ENCODE measurements around the gene ZNF277.
A peak's percentile ranks its signal among the peaks of the same experiment; 100 is the strongest.

The ZNF277 gene

GRCh38 chr7:112185005-112185834 is 21.3 kb upstream of the ZNF277 start:
- no peak for ATAC-seq

GRCh38 chr7:112186300-112186699 is 20.2 kb upstream of the ZNF277 start:
- no peak for ATAC-seq

- no peak for ATAC-seq
Measured at GRCh38 chr7:112188257-112188656, 18.2 kb upstream of the ZNF277 start.

- no peak for ATAC-seq
Measured at GRCh38 chr7:112189691-112190090, 16.8 kb upstream of the ZNF277 start.

GRCh38 chr7:112190120-112190519 is 16.4 kb upstream of the ZNF277 start:
- ATAC-seq: no peak

GRCh38 chr7:112192236-112193154 is 14.0 kb upstream of the ZNF277 start:
- no peak for ATAC-seq

- ATAC-seq: no peak
Measured at GRCh38 chr7:112193915-112194502, 12.5 kb upstream of the ZNF277 start.

GRCh38 chr7:112195717-112196116 is 10.8 kb upstream of the ZNF277 start:
- ATAC-seq: no peak

GRCh38 chr7:112197322-112197721 is 9.2 kb upstream of the ZNF277 start:
- ATAC-seq: no peak

GRCh38 chr7:112199035-112199655 is 7.3 kb upstream of the ZNF277 start:
- ATAC-seq: peak; percentile 41 to 60

GRCh38 chr7:112199672-112200071 is 6.8 kb upstream of the ZNF277 start:
- no peak for ATAC-seq

GRCh38 chr7:112201411-112201810 is 5.1 kb upstream of the ZNF277 start:
- no peak for ATAC-seq

GRCh38 chr7:112201839-112202238 is 4.7 kb upstream of the ZNF277 start:
- ATAC-seq: no peak

- ATAC-seq: no peak
Measured at GRCh38 chr7:112202816-112203215, 3.7 kb upstream of the ZNF277 start.

- no peak for ATAC-seq
Measured at GRCh38 chr7:112203365-112203739, 3.1 kb upstream of the ZNF277 start.

- ATAC-seq: no peak
Measured at GRCh38 chr7:112204499-112205342, 1.8 kb upstream of the ZNF277 start.

- ATAC-seq: no peak
Measured at GRCh38 chr7:112205343-112206237, 905 bp upstream of the ZNF277 start.

GRCh38 chr7:112206991-112207592 is 597 bp downstream of the ZNF277 start:
- ATAC-seq: no peak

- no peak for ATAC-seq
Measured at GRCh38 chr7:112207765-112208164, 1.3 kb downstream of the ZNF277 start.

- ATAC-seq: no peak
Measured at GRCh38 chr7:112211348-112211907, 4.9 kb downstream of the ZNF277 start.

Data from activated CD4-positive, CD25-positive, alpha-beta regulatory T cell treated with anti-CD3 and anti-CD28 coated beads, Interleukin-2, amount 50 U/mL, for 24 hours (primary cell).